ENCODE measurements around the gene LSM6. TPM values are rescaled to one million over a fixed set of nuclear protein-coding genes. Genes with fewer than 3 reads are reported as not detected.

Gene LSM6
- total and polyA plus RNA-seq, 11 donors, result 9.9 to 28.3 (median 12.1) TPM

DNA sequence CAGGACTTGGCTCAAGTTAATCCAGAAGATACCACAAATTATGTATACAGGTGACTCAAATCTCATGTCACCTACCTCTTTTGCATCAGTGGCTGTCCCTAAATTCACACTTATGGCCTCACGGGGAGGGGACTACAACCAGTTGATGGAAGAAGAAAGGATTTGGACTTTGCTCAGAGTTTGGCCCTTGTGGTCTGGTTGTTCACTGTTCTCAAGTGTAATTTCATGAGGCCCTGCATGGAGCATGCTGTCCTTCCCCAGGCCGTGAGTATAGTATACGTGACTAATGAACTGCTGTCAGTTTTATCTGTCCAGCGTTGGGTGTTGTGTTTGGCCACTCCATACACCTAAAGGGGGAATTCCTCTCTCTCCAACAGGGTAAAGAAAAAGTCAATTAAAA lies 27.5 kb upstream of the LSM6 start:
- Histone ChIP-seq H3K27me3 (no peaks in the 10 kb centered on the region), H3K4me3 (no peak overlapping the region), H3K9me3 (no peaks in the 10 kb centered on the region), H3K4me1 (no peaks in the 10 kb centered on the region), H3K27ac (no peak overlapping the region), H3K36me3 (no peaks in the 10 kb centered on the region)
- no peak for ATAC-seq
- no peak for DNase-seq
- WGBS, 4 donors, result 66 to 74% (median 72%) methylated on average over 4 of the region's 4 CpGs
- intact Hi-C loops (cut with DNase I), result no loop called here
- TF ChIP-seq, protein P1, sequence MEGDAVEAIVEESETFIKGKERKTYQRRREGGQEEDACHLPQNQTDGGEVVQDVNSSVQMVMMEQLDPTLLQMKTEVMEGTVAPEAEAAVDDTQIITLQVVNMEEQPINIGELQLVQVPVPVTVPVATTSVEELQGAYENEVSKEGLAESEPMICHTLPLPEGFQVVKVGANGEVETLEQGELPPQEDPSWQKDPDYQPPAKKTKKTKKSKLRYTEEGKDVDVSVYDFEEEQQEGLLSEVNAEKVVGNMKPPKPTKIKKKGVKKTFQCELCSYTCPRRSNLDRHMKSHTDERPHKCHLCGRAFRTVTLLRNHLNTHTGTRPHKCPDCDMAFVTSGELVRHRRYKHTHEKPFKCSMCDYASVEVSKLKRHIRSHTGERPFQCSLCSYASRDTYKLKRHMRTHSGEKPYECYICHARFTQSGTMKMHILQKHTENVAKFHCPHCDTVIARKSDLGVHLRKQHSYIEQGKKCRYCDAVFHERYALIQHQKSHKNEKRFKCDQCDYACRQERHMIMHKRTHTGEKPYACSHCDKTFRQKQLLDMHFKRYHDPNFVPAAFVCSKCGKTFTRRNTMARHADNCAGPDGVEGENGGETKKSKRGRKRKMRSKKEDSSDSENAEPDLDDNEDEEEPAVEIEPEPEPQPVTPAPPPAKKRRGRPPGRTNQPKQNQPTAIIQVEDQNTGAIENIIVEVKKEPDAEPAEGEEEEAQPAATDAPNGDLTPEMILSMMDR (IDR thresholded peaks at IDR 0.05), result no peak
- TF ChIP-seq POLR2A (IDR thresholded peaks at IDR 0.05), result no peak

GRCh38 chr4:146154057-146154456 lies 21.5 kb upstream of the LSM6 start:
- Histone ChIP-seq H3K9me3 (peaks cover 0 to 10% (median 0%) of the 10 kb centered on the region in 12 donors), H3K4me1 (no peaks in the 10 kb centered on the region), H3K27ac (no peak overlapping the region), H3K4me3 (no peak overlapping the region), H3K36me3 (no peaks in the 10 kb centered on the region), H3K27me3 (peaks cover 0 to 6% (median 0%) of the 10 kb centered on the region in 9 donors)
- TF ChIP-seq POLR2A (IDR thresholded peaks at IDR 0.05), result no peak
- TF ChIP-seq, protein P1 (IDR thresholded peaks at IDR 0.05), result no peak
- ATAC-seq (no peak), DNase-seq (no peak)
- intact Hi-C loops (cut with DNase I), result no loop called here
- 45 to 51% (median 49%) methylated on average over 2 of the region's 2 CpGs for WGBS, 4 donors

DNA sequence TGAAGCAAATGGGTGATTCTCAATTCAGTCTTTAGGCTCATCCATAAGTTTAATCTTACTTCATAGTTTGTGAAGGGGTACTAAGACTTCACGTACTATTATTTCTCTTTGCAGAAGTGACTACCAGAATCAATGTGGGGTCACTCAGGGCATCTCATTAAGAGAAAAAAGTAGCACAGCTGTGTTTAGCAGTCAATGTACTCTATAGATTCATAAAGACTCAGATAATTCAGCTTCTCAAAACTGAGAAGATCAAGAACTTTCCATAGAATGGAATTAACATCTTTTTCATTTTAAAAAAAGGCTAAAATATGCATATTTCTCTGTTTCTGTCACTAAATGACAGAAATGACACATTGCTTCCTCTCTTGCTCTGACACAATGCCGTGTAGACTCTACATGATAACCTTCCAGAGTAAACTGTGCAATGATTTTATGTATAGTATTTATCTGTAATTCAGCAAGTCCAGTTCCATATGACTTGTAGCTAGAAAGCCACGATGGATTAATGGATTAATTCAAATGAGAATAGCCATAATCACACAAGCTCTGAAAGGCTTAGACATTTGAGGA lies 20.3 kb upstream of the LSM6 start:
- ATAC-seq (no peak), DNase-seq (no peak)
- H3K4me1 ChIP-seq, result no peaks in the 10 kb centered on the region
- no peak overlapping the region for H3K4me3 ChIP-seq
- no peak for TF ChIP-seq POLR2A (IDR thresholded peaks at IDR 0.05)
- TF ChIP-seq, protein P1 (IDR thresholded peaks at IDR 0.05), result no peak
- H3K27ac ChIP-seq, result no peak overlapping the region
- intact Hi-C loops (cut with DNase I), result no loop called here
- H3K9me3 ChIP-seq, result peaks cover 0 to 10% (median 0%) of the 10 kb centered on the region in 12 donors
- H3K27me3 ChIP-seq, result peaks cover 0 to 6% (median 0%) of the 10 kb centered on the region in 9 donors
- no peaks in the 10 kb centered on the region for H3K36me3 ChIP-seq
- 65 to 73% (median 68%) methylated on average over 3 of the region's 3 CpGs for WGBS, 4 donors

DNA sequence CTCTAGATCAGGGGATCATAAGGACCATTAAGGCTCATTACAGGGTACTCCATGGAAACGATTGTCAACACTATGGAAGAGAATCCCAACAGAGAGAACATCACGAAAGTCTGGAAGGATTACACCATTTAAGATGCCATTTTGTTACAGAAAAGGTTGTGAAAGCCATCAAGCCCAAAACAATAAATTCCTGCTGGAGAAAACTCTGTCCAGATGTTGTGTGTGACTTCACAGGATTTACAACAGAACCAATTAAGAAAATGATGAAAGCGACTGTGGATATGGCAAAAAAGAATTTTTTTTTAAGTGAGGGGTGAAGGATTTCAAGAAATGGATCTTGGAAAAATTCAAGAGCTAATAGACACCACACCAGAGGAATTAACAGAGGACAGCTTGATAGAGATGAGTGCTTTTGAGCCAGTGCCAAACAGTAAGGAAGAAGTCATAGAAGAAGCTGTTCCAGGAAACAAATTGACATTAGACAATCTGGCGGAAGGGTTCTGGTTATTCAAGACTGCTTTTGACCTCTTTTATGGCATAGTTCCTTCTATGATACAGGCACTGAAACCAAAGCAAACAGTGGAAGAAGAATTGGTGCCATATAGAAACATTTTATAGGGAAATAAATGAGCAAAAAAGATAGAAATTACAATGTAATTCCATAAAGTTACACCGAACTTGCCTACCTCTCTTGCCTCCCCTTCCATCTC lies 17.3 kb upstream of the LSM6 start:
- Histone ChIP-seq H3K27ac (no peak overlapping the region), H3K27me3 (peaks cover 0 to 6% (median 0%) of the 10 kb centered on the region in 9 donors), H3K4me1 (no peaks in the 10 kb centered on the region), H3K9me3 (peaks cover 0 to 25% (median 7%) of the 10 kb centered on the region in 12 donors), H3K36me3 (no peaks in the 10 kb centered on the region), H3K4me3 (no peak overlapping the region)
- TF ChIP-seq POLR2A (IDR thresholded peaks at IDR 0.05), result no peak
- TF ChIP-seq, protein P1 (IDR thresholded peaks at IDR 0.05), result no peak
- WGBS, 4 donors, result 85 to 89% (median 87%) methylated on average over 5 of the region's 5 CpGs
- DNase-seq (no peak), ATAC-seq (no peak)
- intact Hi-C loops (cut with DNase I), result no loop called here

Measured in heart left ventricle (tissue), 16 donors.